HFF-Myc (cell line): ENCODE results near the gene PTPN2.

Experiments
- DNase-seq: peaks from one replicate; pipeline ENCODE4 v3.0.0-alpha.2; 2011; ENCODE audit warnings: low read depth; ENCODE audit errors: extremely low read depth
- H3K4me3 ChIP-seq: replicated peaks from 2 replicates; pipeline ENCODE4 v1.5.1; 2011; ENCODE audit warnings: low read depth, mild to moderate bottlenecking, control low read depth, low read length
- CTCF ChIP-seq: IDR thresholded peaks from 2 replicates; pipeline ENCODE4 v1.5.1; 2012; ENCODE audit warnings: mild to moderate bottlenecking, low read depth, low read length, control low read depth; ENCODE audit errors: missing control alignments

The PTPN2 gene

GRCh38 chr18:12803069-12803936 lies 80.7 kb downstream of the PTPN2 start:
- DNase-seq = no peak
- no peak overlapping the region for H3K4me3 ChIP-seq
- no peak for TF ChIP-seq CTCF

- DNase-seq = no peak
- no peak for TF ChIP-seq CTCF
- no peak overlapping the region for H3K4me3 ChIP-seq
These were observed 81.5 kb downstream of the PTPN2 start for GRCh38 chr18:12802538-12802937.

- DNase-seq = no peak
- TF ChIP-seq CTCF = no peak
- no peak overlapping the region for H3K4me3 ChIP-seq
These were observed 87.6 kb downstream of the PTPN2 start for GRCh38 chr18:12796448-12796847.

- H3K4me3 ChIP-seq = no peak overlapping the region
- no peak for TF ChIP-seq CTCF
- no peak for DNase-seq
These were observed 92.4 kb downstream of the PTPN2 start for GRCh38 chr18:12791610-12792009.

- H3K4me3 ChIP-seq = no peak overlapping the region
- DNase-seq = no peak
- TF ChIP-seq CTCF = no peak
These were observed 97.4 kb downstream of the PTPN2 start for GRCh38 chr18:12786669-12787068.

GRCh38 chr18:12783524-12783923 lies 100.5 kb downstream of the PTPN2 start:
- no peak for DNase-seq
- no peak overlapping the region for H3K4me3 ChIP-seq

More at GRCh38 chr18:12783524-12783923, 100.5 kb downstream of the PTPN2 start:
- no peak for TF ChIP-seq CTCF
